MM.1S (cell line): ENCODE results near the gene STC2.

Source experiments
- EZH2 ChIP-seq: fragments of 300-600 bp; sonication (generic); optimal IDR thresholded peaks from 2 replicates; pipeline ENCODE3; 2017; ENCODE audit warnings: low read depth, mild to moderate bottlenecking, antibody characterized with exemption, low read length, mixed read lengths
- TF ChIP-seq, protein P1 (sequence below): fragments of 300-600 bp; sonication (generic); IDR thresholded peaks from 2 replicates; pipeline ENCODE4 v1.5.1; 2016; ENCODE audit warnings: antibody characterized with exemption, low read length, mixed read lengths

DNA sequence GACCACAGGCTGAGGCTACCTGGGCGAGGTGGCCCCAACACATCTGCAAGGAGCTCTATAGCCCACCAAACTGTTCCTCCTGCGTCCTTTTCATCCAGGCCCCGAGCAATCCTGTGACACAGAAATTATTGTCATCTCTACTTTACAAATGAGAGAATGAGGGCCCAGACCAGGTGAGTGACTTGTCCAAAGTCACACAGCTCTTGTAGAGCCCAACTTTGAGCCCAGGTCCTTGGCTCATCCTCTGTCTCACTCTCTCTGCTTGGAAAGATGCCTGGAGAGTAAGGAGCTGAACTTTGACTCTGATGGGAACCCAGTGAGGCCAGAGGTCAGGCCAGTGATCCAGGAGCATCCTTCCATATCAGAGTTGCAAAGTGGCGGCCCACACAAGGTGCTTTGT is 39.6 kb downstream of the STC2 start:
- TF ChIP-seq, protein P1, sequence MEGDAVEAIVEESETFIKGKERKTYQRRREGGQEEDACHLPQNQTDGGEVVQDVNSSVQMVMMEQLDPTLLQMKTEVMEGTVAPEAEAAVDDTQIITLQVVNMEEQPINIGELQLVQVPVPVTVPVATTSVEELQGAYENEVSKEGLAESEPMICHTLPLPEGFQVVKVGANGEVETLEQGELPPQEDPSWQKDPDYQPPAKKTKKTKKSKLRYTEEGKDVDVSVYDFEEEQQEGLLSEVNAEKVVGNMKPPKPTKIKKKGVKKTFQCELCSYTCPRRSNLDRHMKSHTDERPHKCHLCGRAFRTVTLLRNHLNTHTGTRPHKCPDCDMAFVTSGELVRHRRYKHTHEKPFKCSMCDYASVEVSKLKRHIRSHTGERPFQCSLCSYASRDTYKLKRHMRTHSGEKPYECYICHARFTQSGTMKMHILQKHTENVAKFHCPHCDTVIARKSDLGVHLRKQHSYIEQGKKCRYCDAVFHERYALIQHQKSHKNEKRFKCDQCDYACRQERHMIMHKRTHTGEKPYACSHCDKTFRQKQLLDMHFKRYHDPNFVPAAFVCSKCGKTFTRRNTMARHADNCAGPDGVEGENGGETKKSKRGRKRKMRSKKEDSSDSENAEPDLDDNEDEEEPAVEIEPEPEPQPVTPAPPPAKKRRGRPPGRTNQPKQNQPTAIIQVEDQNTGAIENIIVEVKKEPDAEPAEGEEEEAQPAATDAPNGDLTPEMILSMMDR: no peak
- no peak for TF ChIP-seq EZH2
